ENCODE measurements around the gene KCNQ1. TPM values are rescaled to one million over a fixed set of nuclear protein-coding genes. Genes with fewer than 3 reads are reported as not detected.
A peak's percentile ranks its signal among the peaks of the same experiment; 100 is the strongest.

The KCNQ1 gene
- total and polyA plus RNA-seq, 9 of the 15 experiments (the other 6 are each of a cell fraction or from before 2014, with no cell fraction given) = 0.44 TPM; not detected in 8

GRCh38 chr11:2400069-2400761 lies 44.6 kb upstream of the KCNQ1 start, which contains the start of gene TSSC4 (continued):
- TF ChIP-seq MGA (IDR thresholded peaks at IDR 0.05) (no peak; the same call in 1 of the 2 replicates), ZNF764 (CRISPR knock-in tag; IDR thresholded peaks at IDR 0.05; ENCODE audit: low read depth) (peak; percentile 66; the same call in 1 of the 2 replicates), NFIX (CRISPR knock-in tag; IDR thresholded peaks at IDR 0.05; ENCODE audit: low read depth) (no peak), RHOXF2B (CRISPR knock-in tag; conservative IDR thresholded peaks at IDR 0.05) (no peak), TAF1 (IDR thresholded peaks at IDR 0.05; ENCODE audit: control insufficient read depth, extremely low read depth, insufficient read depth, low read length, severe bottlenecking) (peak; percentile 88), TARDBP (IDR thresholded peaks at IDR 0.05) (peak; percentile 95; the same call in 1 of the 2 replicates), CBX8 (IDR thresholded peaks at IDR 0.05; ENCODE audit: borderline replicate concordance, extremely low read depth, low read depth, low read length, poor library complexity, severe bottlenecking) (no peak), NBN (IDR thresholded peaks at IDR 0.05; ENCODE audit: low read depth) (peak; percentile 67; the same call in 1 of the 2 replicates), NCOA4 (IDR thresholded peaks at IDR 0.05; ENCODE audit: partially characterized antibody) (no peak)
- TF ChIP-seq, protein P1, sequence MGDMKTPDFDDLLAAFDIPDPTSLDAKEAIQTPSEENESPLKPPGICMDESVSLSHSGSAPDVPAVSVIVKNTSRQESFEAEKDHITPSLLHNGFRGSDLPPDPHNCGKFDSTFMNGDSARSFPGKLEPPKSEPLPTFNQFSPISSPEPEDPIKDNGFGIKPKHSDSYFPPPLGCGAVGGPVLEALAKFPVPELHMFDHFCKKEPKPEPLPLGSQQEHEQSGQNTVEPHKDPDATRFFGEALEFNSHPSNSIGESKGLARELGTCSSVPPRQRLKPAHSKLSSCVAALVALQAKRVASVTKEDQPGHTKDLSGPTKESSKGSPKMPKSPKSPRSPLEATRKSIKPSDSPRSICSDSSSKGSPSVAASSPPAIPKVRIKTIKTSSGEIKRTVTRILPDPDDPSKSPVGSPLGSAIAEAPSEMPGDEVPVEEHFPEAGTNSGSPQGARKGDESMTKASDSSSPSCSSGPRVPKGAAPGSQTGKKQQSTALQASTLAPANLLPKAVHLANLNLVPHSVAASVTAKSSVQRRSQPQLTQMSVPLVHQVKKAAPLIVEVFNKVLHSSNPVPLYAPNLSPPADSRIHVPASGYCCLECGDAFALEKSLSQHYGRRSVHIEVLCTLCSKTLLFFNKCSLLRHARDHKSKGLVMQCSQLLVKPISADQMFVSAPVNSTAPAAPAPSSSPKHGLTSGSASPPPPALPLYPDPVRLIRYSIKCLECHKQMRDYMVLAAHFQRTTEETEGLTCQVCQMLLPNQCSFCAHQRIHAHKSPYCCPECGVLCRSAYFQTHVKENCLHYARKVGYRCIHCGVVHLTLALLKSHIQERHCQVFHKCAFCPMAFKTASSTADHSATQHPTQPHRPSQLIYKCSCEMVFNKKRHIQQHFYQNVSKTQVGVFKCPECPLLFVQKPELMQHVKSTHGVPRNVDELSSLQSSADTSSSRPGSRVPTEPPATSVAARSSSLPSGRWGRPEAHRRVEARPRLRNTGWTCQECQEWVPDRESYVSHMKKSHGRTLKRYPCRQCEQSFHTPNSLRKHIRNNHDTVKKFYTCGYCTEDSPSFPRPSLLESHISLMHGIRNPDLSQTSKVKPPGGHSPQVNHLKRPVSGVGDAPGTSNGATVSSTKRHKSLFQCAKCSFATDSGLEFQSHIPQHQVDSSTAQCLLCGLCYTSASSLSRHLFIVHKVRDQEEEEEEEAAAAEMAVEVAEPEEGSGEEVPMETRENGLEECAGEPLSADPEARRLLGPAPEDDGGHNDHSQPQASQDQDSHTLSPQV (IDR thresholded peaks at IDR 0.05) = peak; percentile 92
